ENCODE data around the gene APEH. TPM values are rescaled to one million over a fixed set of nuclear protein-coding genes. Genes with fewer than 3 reads are reported as not detected.

APEH gene
- total and polyA plus RNA-seq, 12 donors, result 18.2 to 140 (median 108) TPM

DNA sequence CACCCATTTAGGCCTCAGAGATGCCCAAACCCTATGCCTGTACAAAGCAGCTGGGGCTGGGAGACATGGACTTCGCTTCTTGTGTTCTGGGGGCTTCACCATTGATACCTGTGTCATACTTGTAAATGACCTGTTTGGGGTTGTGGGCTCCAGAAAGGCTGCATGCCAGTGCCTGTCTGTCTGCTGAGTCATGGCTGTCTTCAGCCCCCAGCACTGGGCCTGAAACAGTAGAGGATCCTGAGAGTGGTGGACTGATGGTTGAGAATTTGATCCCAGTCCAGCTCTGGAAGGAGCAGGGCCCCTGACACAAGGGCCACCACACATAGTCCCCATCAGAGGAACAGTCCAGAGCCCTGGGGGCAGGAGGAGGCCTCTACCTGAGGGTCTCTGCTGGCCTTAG lies 24.6 kb upstream of the APEH start:
- TF ChIP-seq, protein P1, sequence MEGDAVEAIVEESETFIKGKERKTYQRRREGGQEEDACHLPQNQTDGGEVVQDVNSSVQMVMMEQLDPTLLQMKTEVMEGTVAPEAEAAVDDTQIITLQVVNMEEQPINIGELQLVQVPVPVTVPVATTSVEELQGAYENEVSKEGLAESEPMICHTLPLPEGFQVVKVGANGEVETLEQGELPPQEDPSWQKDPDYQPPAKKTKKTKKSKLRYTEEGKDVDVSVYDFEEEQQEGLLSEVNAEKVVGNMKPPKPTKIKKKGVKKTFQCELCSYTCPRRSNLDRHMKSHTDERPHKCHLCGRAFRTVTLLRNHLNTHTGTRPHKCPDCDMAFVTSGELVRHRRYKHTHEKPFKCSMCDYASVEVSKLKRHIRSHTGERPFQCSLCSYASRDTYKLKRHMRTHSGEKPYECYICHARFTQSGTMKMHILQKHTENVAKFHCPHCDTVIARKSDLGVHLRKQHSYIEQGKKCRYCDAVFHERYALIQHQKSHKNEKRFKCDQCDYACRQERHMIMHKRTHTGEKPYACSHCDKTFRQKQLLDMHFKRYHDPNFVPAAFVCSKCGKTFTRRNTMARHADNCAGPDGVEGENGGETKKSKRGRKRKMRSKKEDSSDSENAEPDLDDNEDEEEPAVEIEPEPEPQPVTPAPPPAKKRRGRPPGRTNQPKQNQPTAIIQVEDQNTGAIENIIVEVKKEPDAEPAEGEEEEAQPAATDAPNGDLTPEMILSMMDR (IDR thresholded peaks at IDR 0.05), result no peak
- H3K36me3 ChIP-seq, result peaks cover 0 to 11% (median 0%) of the 10 kb centered on the region in 9 donors
- no peak for ATAC-seq
- WGBS, 2 donors, result 92 to 98% methylated on average over 1 of the region's 1 CpG
- intact Hi-C loops (cut with DNase I), result no loop called here
- peaks cover 3 to 32% (median 19%) of the 10 kb centered on the region in 9 donors for H3K4me1 ChIP-seq
- H3K27ac ChIP-seq, result no peak overlapping the region
- DNase-seq, result no peak
- H3K9me3 ChIP-seq, result no peaks in the 10 kb centered on the region
- no peaks in the 10 kb centered on the region for H3K27me3 ChIP-seq
- H3K4me3 ChIP-seq, result no peak overlapping the region

DNA sequence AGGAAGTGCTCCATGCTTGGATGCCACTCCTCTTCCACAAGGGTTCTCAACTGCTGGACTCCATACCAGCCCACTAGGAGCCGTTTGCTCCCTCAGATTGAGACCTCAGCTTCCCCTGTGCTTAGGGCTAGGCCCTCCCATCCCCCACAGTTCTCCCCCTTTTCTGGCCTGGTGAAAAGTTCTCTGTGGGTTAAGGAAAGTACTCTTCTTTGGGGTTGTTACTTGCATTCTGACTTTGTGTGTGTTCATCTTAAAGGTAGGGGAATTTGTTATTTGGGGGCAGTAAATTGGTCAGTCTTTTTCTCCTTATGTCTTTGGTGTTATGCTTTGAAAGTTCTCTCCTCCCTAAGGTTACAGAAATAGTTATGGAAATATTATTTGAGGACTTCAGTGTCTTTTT lies 24.0 kb upstream of the APEH start:
- H3K27me3 ChIP-seq, result no peaks in the 10 kb centered on the region
- WGBS, 2 donors, result 66 to 88% methylated on average over 1 of the region's 1 CpG
- ATAC-seq, result no peak
- H3K4me1 ChIP-seq, result peaks cover 3 to 32% (median 19%) of the 10 kb centered on the region in 9 donors
- H3K4me3 ChIP-seq, result no peak overlapping the region
- intact Hi-C loops (cut with DNase I), result loop anchor here in 1 of 10 donors (5.0 kb wide), 1 partner anchor 93 kb away; no protein-coding TSS in a partner anchor
- H3K9me3 ChIP-seq, result no peaks in the 10 kb centered on the region
- DNase-seq, result no peak
- TF ChIP-seq, protein P1 (IDR thresholded peaks at IDR 0.05), result no peak
- H3K27ac ChIP-seq, result no peak overlapping the region
- peaks cover 0 to 11% (median 0%) of the 10 kb centered on the region in 9 donors for H3K36me3 ChIP-seq

DNA sequence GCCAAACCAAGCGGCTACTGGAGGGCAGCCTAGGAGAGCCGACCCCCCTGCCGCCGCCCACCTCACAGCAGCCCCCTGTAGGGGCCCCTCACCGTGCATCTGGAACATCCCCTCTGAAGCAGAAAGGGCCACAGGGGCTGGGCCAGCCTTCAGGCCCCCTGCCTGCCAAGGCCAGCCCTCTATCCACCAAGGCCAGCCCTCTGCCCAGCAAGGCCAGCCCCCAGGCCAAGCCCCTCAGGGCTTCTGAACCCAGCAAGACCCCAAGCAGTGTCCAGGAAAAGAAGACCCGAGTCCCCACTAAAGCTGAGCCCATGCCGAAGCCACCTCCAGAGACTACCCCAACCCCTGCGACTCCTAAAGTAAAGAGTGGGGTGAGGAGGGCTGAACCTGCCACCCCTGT lies 23.5 kb upstream of the APEH start:
- TF ChIP-seq, protein P1 (IDR thresholded peaks at IDR 0.05), result no peak
- no peak for DNase-seq
- H3K36me3 ChIP-seq, result peaks cover 0 to 11% (median 0%) of the 10 kb centered on the region in 9 donors
- H3K4me3 ChIP-seq, result no peak overlapping the region
- WGBS, 2 donors, result 76 to 79% methylated on average over 8 of the region's 8 CpGs
- no peaks in the 10 kb centered on the region for H3K9me3 ChIP-seq
- intact Hi-C loops (cut with DNase I), result loop anchor here in 1 of 10 donors (5.0 kb wide), 1 partner anchor 93 kb away; no protein-coding TSS in a partner anchor
- no peak overlapping the region for H3K27ac ChIP-seq
- peaks cover 3 to 32% (median 19%) of the 10 kb centered on the region in 9 donors for H3K4me1 ChIP-seq
- ATAC-seq, result no peak
- H3K27me3 ChIP-seq, result no peaks in the 10 kb centered on the region

- Histone ChIP-seq H3K27me3 (no peaks in the 10 kb centered on the region), H3K4me3 (no peak overlapping the region), H3K4me1 (peaks cover 3 to 28% (median 15%) of the 10 kb centered on the region in 9 donors), H3K9me3 (no peaks in the 10 kb centered on the region), H3K36me3 (peaks cover 0 to 11% (median 0%) of the 10 kb centered on the region in 9 donors), H3K27ac (no peak overlapping the region)
- TF ChIP-seq, protein P1 (IDR thresholded peaks at IDR 0.05), result no peak
- DNase-seq (no peak), ATAC-seq (no peak)
- WGBS, 2 donors, result 90 to 91% methylated on average over 36 of the region's 36 CpGs
- intact Hi-C loops (cut with DNase I), result loop anchor here in 1 of 10 donors (5.0 kb wide), 1 partner anchor 95 kb away; no protein-coding TSS in a partner anchor
Measured at GRCh38 chr3:49652218-49652902, 21.8 kb upstream of the APEH start.
